Ovary (tissue), 3 donors: ENCODE results near the gene GPSM3.
A peak's percentile ranks its signal among the peaks of the same experiment; 100 is the strongest.

Experiments used
- POLR2A ChIP-seq: fragments of 450-650 bp; IDR thresholded peaks from one replicate; pipeline ENCODE4 v1.6.1; 2017; ENCODE audit warnings: antibody characterized with exemption, mild to moderate bottlenecking, moderate library complexity
- TF ChIP-seq, protein P1 (sequence below), 3 donors: fragments of 450-650 bp in 2 of 3; fragments of 200-600 bp in 1 of 3; IDR thresholded peaks; one replicate each; pipeline versions ENCODE4 v1.5.1 to v1.8.0; 2016 to 2022; ENCODE audit warnings: antibody characterized with exemption in 3 of 3, mild to moderate bottlenecking in 1 of 3
- donor health status: DM: no; HTN: no; CAD: no.

- TF ChIP-seq, protein P1, sequence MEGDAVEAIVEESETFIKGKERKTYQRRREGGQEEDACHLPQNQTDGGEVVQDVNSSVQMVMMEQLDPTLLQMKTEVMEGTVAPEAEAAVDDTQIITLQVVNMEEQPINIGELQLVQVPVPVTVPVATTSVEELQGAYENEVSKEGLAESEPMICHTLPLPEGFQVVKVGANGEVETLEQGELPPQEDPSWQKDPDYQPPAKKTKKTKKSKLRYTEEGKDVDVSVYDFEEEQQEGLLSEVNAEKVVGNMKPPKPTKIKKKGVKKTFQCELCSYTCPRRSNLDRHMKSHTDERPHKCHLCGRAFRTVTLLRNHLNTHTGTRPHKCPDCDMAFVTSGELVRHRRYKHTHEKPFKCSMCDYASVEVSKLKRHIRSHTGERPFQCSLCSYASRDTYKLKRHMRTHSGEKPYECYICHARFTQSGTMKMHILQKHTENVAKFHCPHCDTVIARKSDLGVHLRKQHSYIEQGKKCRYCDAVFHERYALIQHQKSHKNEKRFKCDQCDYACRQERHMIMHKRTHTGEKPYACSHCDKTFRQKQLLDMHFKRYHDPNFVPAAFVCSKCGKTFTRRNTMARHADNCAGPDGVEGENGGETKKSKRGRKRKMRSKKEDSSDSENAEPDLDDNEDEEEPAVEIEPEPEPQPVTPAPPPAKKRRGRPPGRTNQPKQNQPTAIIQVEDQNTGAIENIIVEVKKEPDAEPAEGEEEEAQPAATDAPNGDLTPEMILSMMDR (IDR thresholded peaks at IDR 0.05), result no peak
- peak; percentile 49 for TF ChIP-seq POLR2A
These were observed 14.5 kb downstream of the GPSM3 start, which contains the start of gene RNF5 for GRCh38 chr6:32177788-32178546.
